Endothelial cell of umbilical vein (primary cell): ENCODE data around the gene ADGB. TPM values are rescaled to one million over a fixed set of nuclear protein-coding genes. Genes with fewer than 3 reads are reported as not detected.
"Not testable (repeated sequence)": the region's sequence is repeated elsewhere in the genome, so short reads cannot be mapped to it uniquely, and the experiment has no call there.

Experiments
- BruUV-seq: library from RNA; stranded (reverse); fragments of 400-500 nt; replicated peaks from 2 replicates; lab custom pipeline; 2021; lab: Mats Ljungman, UMichigan
- CTCF ChIA-PET: fragments of 300-600, 350-600 bp; sonication (Branson Sonifier 250); formaldehyde crosslinking; loops from one replicate; lab custom pipeline; 2021; ENCODE audit warnings: antibody characterized with exemption, inconsistent platforms; lab: Charles Lee
- POLR2A ChIA-PET: fragments of 300-600, 350-600 bp; sonication (Branson Sonifier 250); formaldehyde crosslinking; loops from one replicate; lab custom pipeline; 2021; ENCODE audit warnings: antibody characterized with exemption, inconsistent platforms; lab: Charles Lee
- DNase-seq: peaks from one replicate; pipeline ENCODE4 v3.0.0-alpha.2; 2011; ENCODE audit warnings: low read depth, low spot score
- FAIRE-seq: peaks from 2 replicates; lab custom pipeline; 2011; peaks lifted over from hg19 to GRCh38; lab: Jason Lieb, UNC
- H2AFZ ChIP-seq: 2 replicates; pipeline ENCODE4 v1.6.0; 2012; ENCODE audit warnings: low read depth, low read length, control low read depth, inconsistent platforms
- H3K27ac ChIP-seq: 2 replicates; pipeline ENCODE4 v1.5.1; 2011; ENCODE audit warnings: low read depth, mild to moderate bottlenecking, control low read depth, low read length, moderate library complexity; ENCODE audit not compliant: insufficient read depth
- H3K27me3 ChIP-seq, 2 experiments: 2 replicates each; pipeline versions ENCODE4 v1.6.0 to v1.6.1; 2011; ENCODE audit warnings: low read length in 2 of 2, mixed read lengths in 1 of 2; ENCODE audit not compliant: control insufficient read depth in 2 of 2, insufficient read depth in 2 of 2
- H3K36me3 ChIP-seq, 2 experiments: 2 replicates in 1 of 2; 3 replicates in 1 of 2; pipeline ENCODE4 v1.5.1; 2011; ENCODE audit warnings: low read length in 2 of 2, mild to moderate bottlenecking in 1 of 2, moderate library complexity in 1 of 2; ENCODE audit not compliant: control insufficient read depth in 2 of 2, insufficient read depth in 2 of 2; ENCODE audit errors: extremely low read depth in 1 of 2
- H3K4me1 ChIP-seq: 3 replicates; pipeline ENCODE4 v1.5.1; 2011; ENCODE audit warnings: mild to moderate bottlenecking, low read length; ENCODE audit not compliant: control insufficient read depth, insufficient read depth; ENCODE audit errors: extremely low read depth
- H3K4me2 ChIP-seq: 2 replicates; pipeline ENCODE4 v1.6.1; 2011; ENCODE audit warnings: low read length, control low read depth, mixed read lengths; ENCODE audit not compliant: insufficient read depth
- H3K4me3 ChIP-seq, 3 experiments: fragments of 200-600 bp in 1 of 3; sonication (generic), shearing (Covaris generic) in 1 of 3; replicated peaks in 1 of 3; 2 replicates each; pipeline ENCODE4 v1.5.1; 2011 to 2016; ENCODE audit warnings: control low read depth in 3 of 3, low read length in 3 of 3, mild to moderate bottlenecking in 2 of 3, inconsistent platforms in 1 of 3, low read depth in 1 of 3, moderate library complexity in 1 of 3; ENCODE audit not compliant: insufficient read depth in 1 of 3
- H3K79me2 ChIP-seq: 2 replicates; pipeline ENCODE4 v1.6.0; 2012; ENCODE audit warnings: low read length, inconsistent platforms; ENCODE audit not compliant: control insufficient read depth, insufficient read depth
- H3K9ac ChIP-seq: replicated peaks from 2 replicates; pipeline ENCODE3; 2011; ENCODE audit warnings: low read length, control low read depth; ENCODE audit not compliant: insufficient read depth; ENCODE audit errors: extremely low read depth
- H3K9me1 ChIP-seq: replicated peaks from 3 replicates; pipeline ENCODE4 v1.6.0; 2011; ENCODE audit warnings: mild to moderate bottlenecking, low read length; ENCODE audit not compliant: control insufficient read depth, insufficient read depth; ENCODE audit errors: extremely low read depth
- H3K9me3 ChIP-seq: replicated peaks from 2 replicates; pipeline ENCODE4 v1.5.1; 2012; ENCODE audit warnings: low read length, inconsistent platforms; ENCODE audit not compliant: control insufficient read depth, insufficient read depth
- H4K20me1 ChIP-seq: replicated peaks from 2 replicates; pipeline ENCODE3; 2011; ENCODE audit warnings: mild to moderate bottlenecking, low read length; ENCODE audit not compliant: control insufficient read depth, insufficient read depth; ENCODE audit errors: extremely low read depth
- FOS ChIP-seq: IDR thresholded peaks from 2 replicates; pipeline ENCODE4 v1.6.1; 2011; ENCODE audit warnings: mild to moderate bottlenecking, low read length, moderate library complexity, borderline replicate concordance; ENCODE audit not compliant: insufficient read depth
- MYC ChIP-seq: IDR thresholded peaks from one replicate; pipeline ENCODE4 v1.6.1; 2011; ENCODE audit warnings: mild to moderate bottlenecking, low read depth, low read length
- POLR2AphosphoS5 ChIP-seq: IDR thresholded peaks from 2 replicates; pipeline ENCODE4 v1.6.1; 2012; ENCODE audit warnings: low read depth, mild to moderate bottlenecking, control low read depth, low read length, moderate library complexity; ENCODE audit not compliant: insufficient read depth
- dilution Hi-C: fragments of 300-500 bp; cut with MboI; formaldehyde crosslinking; loops from one replicate; pipeline ENCODE4 v1.15.0; 2019; ENCODE audit warnings: low sequenced_read_pairs; ENCODE audit not compliant: extremely low pct_ligation_motif_present
- intact Hi-C: fragments of 100-400 bp; cut with micrococcal nuclease; formaldehyde crosslinking; loops from one replicate; pipeline ENCODE4 v1.10.0; 2022
- polyA plus RNA-seq, 4 experiments: library from polyadenylated mRNA; depleted of rRNA in 3 of 4; stranded (reverse) in 3 of 4; unstranded in 1 of 4; fragments of >200 nt; gene quantifications; 2 replicates each; pipeline versions ENCODE4 v1.2.1 to v1.2.3, GENCODE V29; 2011 to 2012; ENCODE audit warnings: missing spikeins in 1 of 4
- total RNA-seq: library from RNA; stranded (reverse); gene quantifications from 2 replicates; pipeline ENCODE4 v1.2.3, GENCODE V29; 2021

The ADGB gene
- total and polyA plus RNA-seq, 2 donors (not counting 3 experiments of a cell fraction or from before 2014, with no cell fraction given) = not detected

GRCh38 chr6:146795479-146796133 lies 196.8 kb downstream of the ADGB start:
- FAIRE-seq (no peak), DNase-seq (no peak)
- CTCF ChIA-PET = interaction anchor here (0.8 kb wide), 1 partner anchor 10 kb away, joined by 4 read pairs; no protein-coding TSS in a partner anchor
- dilution Hi-C loops = no loop called here
- Histone ChIP-seq H3K9me3 (no peaks in the 10 kb centered on the region), H3K4me1 (no peaks in the 10 kb centered on the region), H3K27me3 (no peaks in the 10 kb centered on the region), H2AFZ (no peak overlapping the region), H3K9ac (no peak overlapping the region), H3K79me2 (no peaks in the 10 kb centered on the region), H3K4me3 (no peak overlapping the region), H4K20me1 (no peaks in the 10 kb centered on the region), H3K36me3 (no peaks in the 10 kb centered on the region), H3K9me1 (no peaks in the 10 kb centered on the region), H3K4me2 (no peak overlapping the region), H3K27ac (no peak overlapping the region)
- POLR2A ChIA-PET = no interaction called here
- BruUV-seq = no TSS peak
- TF ChIP-seq MYC (no peak), FOS (no peak), POLR2AphosphoS5 (no peak)
- intact Hi-C loops = no loop called here

GRCh38 chr6:146803167-146803566 lies 204.4 kb downstream of the ADGB start:
- H3K4me2 ChIP-seq, FAIRE-seq, POLR2A ChIA-PET, H3K27ac ChIP-seq, H3K27me3 ChIP-seq, intact Hi-C loops, H3K9ac ChIP-seq, DNase-seq, CTCF ChIA-PET, H3K9me1 ChIP-seq, BruUV-seq, H3K4me3 ChIP-seq, H3K79me2 ChIP-seq, H4K20me1 ChIP-seq, H3K36me3 ChIP-seq, dilution Hi-C loops, H3K4me1 ChIP-seq, H3K9me3 ChIP-seq, H2AFZ ChIP-seq: not testable (repeated sequence)
